SU-DHL-6 (cell line): ENCODE data around the gene SESN3.

Experiments
- H2AFZ ChIP-seq: fragments of 200-600 bp; sonication (generic); 2 replicates; pipeline ENCODE4 v1.6.1; 2014; ENCODE audit warnings: low read depth, mild to moderate bottlenecking, moderate library complexity, mixed read lengths, antibody characterized with exemption, low read length; ENCODE audit not compliant: severe bottlenecking
- H3F3A ChIP-seq: fragments of 200-600 bp; shearing (Covaris generic); 2 replicates; pipeline ENCODE4 v1.6.0; 2016; ENCODE audit warnings: antibody characterized with exemption, mild to moderate bottlenecking; ENCODE audit not compliant: insufficient read depth
- H3K27ac ChIP-seq: fragments of 200-600 bp; sonication (generic); 2 replicates; pipeline ENCODE4 v1.5.1; 2016; ENCODE audit warnings: low read depth, mild to moderate bottlenecking, low read length, moderate library complexity, mixed read lengths
- H3K27me3 ChIP-seq: fragments of 200-600 bp; sonication (generic), shearing (Covaris generic); 2 replicates; pipeline ENCODE4 v1.6.0; 2014; ENCODE audit warnings: mild to moderate bottlenecking, low read length
- H3K36me3 ChIP-seq: fragments of 200-600 bp; sonication (generic); 2 replicates; pipeline ENCODE4 v1.6.1; 2014; ENCODE audit warnings: mild to moderate bottlenecking, low read length, mixed read lengths
- H3K4me2 ChIP-seq: fragments of 300-600, 200-600 bp; shearing (Covaris generic), sonication (generic); 2 replicates; pipeline ENCODE4 v1.6.0; 2014; ENCODE audit warnings: low read length, low read depth, mild to moderate bottlenecking; ENCODE audit not compliant: poor library complexity, severe bottlenecking
- H3K4me3 ChIP-seq: fragments of 200-600 bp; sonication (generic); 2 replicates; pipeline ENCODE4 v1.5.1; 2014; ENCODE audit warnings: antibody characterized with exemption, low read length, mild to moderate bottlenecking, mixed read lengths; ENCODE audit not compliant: insufficient read depth, poor library complexity, severe bottlenecking
- H3K79me2 ChIP-seq: fragments of 200-600 bp; sonication (generic); 2 replicates; pipeline ENCODE4 v1.6.1; 2014; ENCODE audit warnings: mild to moderate bottlenecking, low read length, moderate library complexity; ENCODE audit not compliant: insufficient read depth
- H3K9ac ChIP-seq: fragments of 200-600 bp; sonication (generic); 2 replicates; pipeline ENCODE4 v1.7.0; 2014; ENCODE audit warnings: mild to moderate bottlenecking, low read length
- H3K9me2 ChIP-seq: fragments of 200-600 bp; sonication (generic); replicated peaks from 2 replicates; pipeline ENCODE4 v1.6.1; 2014; ENCODE audit warnings: low read length; ENCODE audit not compliant: insufficient read depth
- H3K9me3 ChIP-seq: fragments of 200-600 bp; sonication (generic); 2 replicates; pipeline ENCODE4 v1.6.1; 2014; ENCODE audit warnings: low read length, mixed read lengths; ENCODE audit not compliant: insufficient read depth
- H4K20me1 ChIP-seq: fragments of 200-600 bp; sonication (generic); 2 replicates; pipeline ENCODE4 v1.6.1; 2014; ENCODE audit warnings: low read depth, mild to moderate bottlenecking, antibody characterized with exemption, low read length, moderate library complexity, mixed read lengths
- EZH2phosphoT487 ChIP-seq: fragments of 200-600 bp; sonication (generic), shearing (Covaris generic); conservative IDR thresholded peaks from 2 replicates; pipeline ENCODE4 v1.6.1; 2018; ENCODE audit warnings: mild to moderate bottlenecking, antibody characterized with exemption, low read length, moderate library complexity, mixed read lengths
- TF ChIP-seq, protein P1 (sequence below): fragments of 200-600 bp; sonication (generic); IDR thresholded peaks from one replicate; pipeline ENCODE4 v1.5.1; 2017; ENCODE audit warnings: antibody characterized with exemption, mild to moderate bottlenecking, low read length, moderate library complexity; ENCODE audit not compliant: insufficient read depth, poor library complexity, severe bottlenecking

Gene SESN3

DNA sequence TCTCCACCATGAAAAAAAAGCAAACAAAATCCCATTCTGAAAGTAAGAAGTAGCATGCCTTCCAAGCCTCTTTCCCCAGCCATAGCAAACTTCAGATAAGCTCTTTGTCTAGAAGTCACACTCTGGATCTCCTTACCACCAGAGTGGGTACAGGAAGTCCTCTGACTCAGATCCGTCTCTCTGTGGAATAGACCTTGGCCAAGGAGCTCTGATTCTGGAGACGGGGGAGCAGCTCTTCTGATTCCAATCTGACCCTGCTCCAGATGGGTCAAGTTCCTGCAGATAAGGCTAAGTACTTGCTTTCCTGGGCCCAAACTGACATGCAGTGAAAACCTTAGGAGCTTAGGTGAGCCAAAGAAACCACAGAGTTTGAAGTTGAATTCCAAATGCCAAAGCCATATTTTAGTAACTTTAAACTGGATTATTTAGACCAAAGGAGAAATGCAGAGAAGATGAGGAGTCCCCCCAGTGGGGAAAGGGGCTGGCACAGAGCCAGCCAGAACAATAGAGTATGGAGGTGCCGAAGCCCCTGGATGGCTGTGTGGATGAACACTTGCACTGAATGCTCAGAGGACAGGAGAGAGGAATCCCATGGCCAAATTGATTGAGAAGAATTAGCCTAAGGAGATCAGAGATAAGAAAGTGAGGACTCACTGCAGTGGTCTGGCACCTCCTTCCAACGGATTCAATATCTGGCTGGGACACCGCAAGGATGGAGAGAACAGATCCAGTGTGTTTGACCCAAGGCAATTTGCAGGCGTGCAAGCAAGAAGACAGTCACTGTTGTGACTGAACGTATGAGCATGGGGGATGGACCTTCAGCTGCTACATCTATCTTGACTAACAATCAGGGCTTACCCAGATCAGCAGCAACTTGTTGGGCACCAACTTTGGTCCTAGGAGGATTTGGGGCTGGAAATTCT lies 86.4 kb downstream of the SESN3 start:
- Histone ChIP-seq H3K27me3 (no peaks in the 10 kb centered on the region), H3K79me2 (no peaks in the 10 kb centered on the region)

DNA sequence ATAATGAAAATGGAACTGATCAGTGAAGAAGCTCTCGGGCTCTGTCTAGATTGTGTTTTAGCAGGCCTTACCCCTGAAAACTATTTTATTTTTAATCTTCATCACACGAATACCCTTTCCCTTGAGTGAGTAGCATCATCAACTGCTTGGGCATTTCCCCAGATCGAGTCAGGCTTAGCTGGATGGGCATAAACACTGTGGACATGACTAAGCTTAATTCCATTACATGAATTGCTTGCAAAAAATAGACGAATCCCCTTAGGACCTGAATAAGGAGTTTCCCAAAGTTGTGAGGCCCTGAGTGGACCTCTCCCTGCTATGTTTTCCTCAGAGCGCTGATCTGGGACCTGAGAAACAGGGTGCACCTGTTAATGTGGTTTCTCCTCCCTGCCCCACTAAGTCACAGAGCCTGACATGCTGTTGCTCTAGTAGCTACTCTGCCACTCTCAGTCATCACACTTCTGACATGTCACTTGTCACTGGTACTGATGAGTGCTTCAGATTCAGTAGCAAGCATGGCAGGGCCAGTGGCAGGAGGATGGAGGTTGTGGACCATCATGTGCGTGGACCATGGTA lies 87.8 kb downstream of the SESN3 start:
- Histone ChIP-seq H2AFZ (no peak overlapping the region), H4K20me1 (no peaks in the 10 kb centered on the region), H3K27me3 (no peaks in the 10 kb centered on the region), H3K79me2 (no peaks in the 10 kb centered on the region), H3K9ac (no peak overlapping the region), H3K4me3 (no peak overlapping the region), H3F3A (no peaks in the 10 kb centered on the region), H3K9me2 (no peaks in the 10 kb centered on the region), H3K4me2 (no peak overlapping the region), H3K9me3 (no peaks in the 10 kb centered on the region), H3K36me3 (no peaks in the 10 kb centered on the region), H3K27ac (no peak overlapping the region)
- TF ChIP-seq, protein P1, sequence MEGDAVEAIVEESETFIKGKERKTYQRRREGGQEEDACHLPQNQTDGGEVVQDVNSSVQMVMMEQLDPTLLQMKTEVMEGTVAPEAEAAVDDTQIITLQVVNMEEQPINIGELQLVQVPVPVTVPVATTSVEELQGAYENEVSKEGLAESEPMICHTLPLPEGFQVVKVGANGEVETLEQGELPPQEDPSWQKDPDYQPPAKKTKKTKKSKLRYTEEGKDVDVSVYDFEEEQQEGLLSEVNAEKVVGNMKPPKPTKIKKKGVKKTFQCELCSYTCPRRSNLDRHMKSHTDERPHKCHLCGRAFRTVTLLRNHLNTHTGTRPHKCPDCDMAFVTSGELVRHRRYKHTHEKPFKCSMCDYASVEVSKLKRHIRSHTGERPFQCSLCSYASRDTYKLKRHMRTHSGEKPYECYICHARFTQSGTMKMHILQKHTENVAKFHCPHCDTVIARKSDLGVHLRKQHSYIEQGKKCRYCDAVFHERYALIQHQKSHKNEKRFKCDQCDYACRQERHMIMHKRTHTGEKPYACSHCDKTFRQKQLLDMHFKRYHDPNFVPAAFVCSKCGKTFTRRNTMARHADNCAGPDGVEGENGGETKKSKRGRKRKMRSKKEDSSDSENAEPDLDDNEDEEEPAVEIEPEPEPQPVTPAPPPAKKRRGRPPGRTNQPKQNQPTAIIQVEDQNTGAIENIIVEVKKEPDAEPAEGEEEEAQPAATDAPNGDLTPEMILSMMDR: no peak
- TF ChIP-seq EZH2phosphoT487: no peak

More for the DNA sequence above, 86.4 kb downstream of the SESN3 start:
- H3K4me3 ChIP-seq: no peak overlapping the region
- no peaks in the 10 kb centered on the region for H3F3A ChIP-seq
- H3K36me3 ChIP-seq: no peaks in the 10 kb centered on the region
- H3K9me3 ChIP-seq: no peaks in the 10 kb centered on the region
- no peak overlapping the region for H3K27ac ChIP-seq
- no peak overlapping the region for H3K9ac ChIP-seq
- no peak overlapping the region for H3K4me2 ChIP-seq
- H2AFZ ChIP-seq: no peak overlapping the region
- TF ChIP-seq, protein P1: no peak
- TF ChIP-seq EZH2phosphoT487: no peak
- H3K9me2 ChIP-seq: no peaks in the 10 kb centered on the region
- H4K20me1 ChIP-seq: no peaks in the 10 kb centered on the region

DNA sequence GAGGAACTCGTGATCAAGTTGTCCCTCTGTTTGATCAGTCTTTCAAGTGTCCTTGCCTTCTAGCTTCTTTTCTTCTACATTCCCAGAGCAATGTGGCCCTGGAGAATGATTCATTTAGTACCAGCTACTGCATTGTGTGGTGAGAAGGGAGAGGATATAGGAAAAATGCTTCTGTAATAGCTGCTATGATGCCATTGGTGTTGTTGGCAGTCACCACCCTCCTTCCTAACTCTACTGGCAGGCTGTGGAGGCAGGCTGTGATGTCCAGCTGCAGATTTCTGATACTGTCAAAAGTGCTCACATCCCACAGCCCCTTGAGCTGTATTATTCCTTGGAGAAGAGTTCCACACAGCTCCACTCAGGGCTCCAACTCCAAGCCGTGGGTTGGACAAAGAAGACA lies 88.6 kb downstream of the SESN3 start:
- Histone ChIP-seq H3K9ac (no peak overlapping the region), H3K9me2 (no peaks in the 10 kb centered on the region), H3K4me2 (no peak overlapping the region), H3K79me2 (no peaks in the 10 kb centered on the region), H3K9me3 (no peaks in the 10 kb centered on the region), H3K27ac (no peak overlapping the region), H4K20me1 (no peaks in the 10 kb centered on the region), H3K27me3 (no peaks in the 10 kb centered on the region), H3K4me3 (no peak overlapping the region), H3K36me3 (no peaks in the 10 kb centered on the region), H2AFZ (no peak overlapping the region), H3F3A (no peaks in the 10 kb centered on the region)
- TF ChIP-seq, protein P1: no peak
- TF ChIP-seq EZH2phosphoT487: no peak
